Stimulated activated CD4-positive, alpha-beta T cell treated with anti-CD3 and anti-CD28 coated beads, Interleukin-2, amount 100 ng/mL, for 4 hours (primary cell): ENCODE measurements around the gene NOG.

ENCODE experiments used
- DNase-seq: peaks from one replicate; pipeline ENCODE4 v3.0.0-alpha.2; 2020; ENCODE audit warnings: low read depth

Gene NOG

DNA sequence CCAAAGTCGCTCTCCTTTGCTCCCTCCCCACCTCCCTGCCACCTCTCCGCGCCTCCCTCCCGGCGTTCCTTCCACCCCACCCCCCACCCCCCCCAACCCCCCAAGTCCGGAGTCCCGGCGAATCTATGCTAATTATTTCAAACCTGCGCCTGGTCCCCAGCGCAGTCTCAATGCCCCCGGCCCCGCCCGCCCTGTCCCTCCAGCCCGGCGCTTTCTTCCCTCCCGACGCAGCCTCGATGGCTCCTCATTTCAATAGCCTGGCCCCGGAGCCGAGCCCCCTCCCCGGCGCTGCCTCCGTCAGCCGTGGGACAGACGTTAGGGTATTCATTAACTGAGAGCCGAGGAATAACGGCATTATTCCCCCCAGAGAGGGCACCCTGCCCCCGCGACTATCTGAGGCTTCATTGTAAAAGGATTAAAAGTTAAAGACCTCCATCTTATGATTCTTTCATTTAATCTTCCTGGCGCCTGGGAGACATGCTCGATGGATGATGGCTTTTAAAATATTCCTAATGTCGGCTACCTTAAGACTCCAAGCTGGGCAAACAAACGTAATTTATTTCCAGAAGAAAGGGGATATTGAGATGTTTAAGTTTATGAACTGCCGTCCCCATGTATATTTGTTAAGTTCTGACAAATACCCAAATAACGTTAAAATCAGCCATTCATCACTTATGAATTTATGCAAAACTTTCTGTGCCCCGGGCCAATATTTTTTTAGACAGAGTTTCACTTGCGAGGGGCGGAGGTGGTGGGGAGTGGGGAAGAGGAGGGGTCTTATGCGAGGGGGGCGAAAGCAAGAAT, 3.4 kb downstream of the NOG start:
- no peak for DNase-seq

DNA sequence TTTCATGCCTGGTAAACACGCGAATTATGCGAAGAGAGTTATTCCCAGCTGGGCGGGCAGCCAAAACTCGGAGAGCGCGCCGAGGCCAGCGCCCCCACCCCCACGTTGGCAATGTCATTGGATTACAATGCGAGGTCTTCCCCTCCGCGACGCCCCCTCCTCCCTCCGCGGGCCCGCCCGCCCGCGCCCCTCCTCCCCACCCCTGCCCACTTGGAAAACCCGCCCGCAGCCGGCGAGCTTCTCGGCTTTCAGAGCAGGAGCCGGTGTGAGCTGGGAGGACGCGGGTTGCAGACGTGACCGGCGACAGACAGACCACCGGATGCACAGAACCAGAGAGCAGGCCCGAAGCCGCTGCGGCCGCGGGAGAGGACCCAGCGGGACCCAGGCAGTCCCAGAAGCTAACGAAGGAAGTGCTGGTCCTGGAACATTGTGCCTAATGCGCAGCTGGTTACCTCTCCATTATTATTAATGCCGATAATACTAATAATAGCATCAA, 4.0 kb downstream of the NOG start:
- peak; percentile 16 for DNase-seq

DNA sequence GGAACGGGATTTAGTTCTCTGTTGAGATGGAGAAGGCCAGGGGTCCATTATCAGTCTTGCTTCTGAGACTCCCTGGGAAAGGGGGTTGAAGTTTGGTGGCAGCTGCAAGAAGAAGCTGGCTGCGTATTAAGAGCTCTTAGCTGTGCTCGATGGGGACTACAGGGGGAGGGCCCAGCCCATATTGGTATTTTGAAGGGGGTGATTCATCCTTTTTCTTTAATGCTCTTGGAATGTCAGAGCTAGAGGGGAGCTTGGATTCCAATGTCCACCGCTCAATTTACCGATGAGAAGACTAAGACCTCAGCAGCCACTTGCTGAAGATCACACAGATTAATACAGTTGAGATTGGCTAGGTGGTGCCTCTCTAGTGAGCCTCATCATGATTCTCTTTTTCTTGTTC, 5.0 kb downstream of the NOG start:
- no peak for DNase-seq

DNA sequence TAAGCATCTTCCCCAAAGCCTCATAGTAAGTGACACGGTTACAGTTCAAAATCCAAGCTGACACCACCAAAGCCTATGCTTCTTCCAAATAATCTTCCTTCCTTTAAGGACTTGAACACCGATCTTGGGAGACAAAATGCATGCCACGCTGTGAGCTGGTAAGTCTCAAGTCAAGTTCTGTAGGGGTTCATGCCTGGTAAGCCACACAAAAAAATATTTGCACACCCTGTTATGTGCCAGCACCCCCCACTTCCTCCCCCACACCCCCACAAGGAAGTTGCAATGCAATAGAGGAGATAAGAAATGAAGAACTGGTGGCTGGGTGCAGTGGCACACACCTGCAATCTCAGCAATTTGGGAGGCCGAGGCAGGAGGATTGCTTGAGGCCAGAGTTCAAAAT, 5.6 kb downstream of the NOG start:
- DNase-seq: no peak

DNA sequence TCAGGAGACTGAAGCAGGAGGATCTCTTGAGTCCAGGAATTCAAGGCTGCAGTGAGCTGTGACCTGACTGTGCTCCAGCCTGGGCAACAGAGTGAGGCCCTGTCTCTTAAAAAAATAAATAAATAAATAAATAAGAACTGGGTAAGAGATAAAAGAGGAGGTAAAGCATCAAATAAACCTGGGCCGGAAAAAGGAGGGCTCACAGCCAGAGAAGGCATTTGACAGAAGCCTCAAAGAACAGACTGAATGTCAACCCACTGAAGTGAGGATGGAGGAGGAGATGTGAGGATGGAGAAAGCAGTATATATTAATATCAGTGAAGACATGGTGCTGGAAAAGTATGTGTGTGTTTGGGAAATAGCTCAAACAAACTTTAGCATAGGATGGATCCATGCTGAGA, 6.1 kb downstream of the NOG start:
- no peak for DNase-seq

DNA sequence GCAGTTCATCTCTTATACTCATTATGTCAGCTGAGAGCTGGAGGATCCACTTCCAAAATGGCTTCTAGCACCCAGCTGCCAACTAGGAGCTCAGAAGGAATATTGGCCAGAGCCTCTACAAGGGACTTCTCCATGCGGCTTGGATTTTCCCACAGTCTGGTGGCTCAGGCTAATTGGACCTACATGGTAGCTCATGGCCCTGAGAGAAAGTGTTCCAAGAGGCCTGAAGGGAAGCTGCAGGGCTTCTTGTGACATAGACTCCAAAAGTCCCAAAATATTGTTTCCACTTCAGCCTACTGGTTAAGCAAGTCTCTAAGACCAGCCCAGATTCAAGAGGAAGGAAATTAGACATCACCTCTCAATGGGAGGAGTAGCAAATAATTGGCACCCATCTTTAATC, 6.8 kb downstream of the NOG start:
- no peak for DNase-seq

DNA sequence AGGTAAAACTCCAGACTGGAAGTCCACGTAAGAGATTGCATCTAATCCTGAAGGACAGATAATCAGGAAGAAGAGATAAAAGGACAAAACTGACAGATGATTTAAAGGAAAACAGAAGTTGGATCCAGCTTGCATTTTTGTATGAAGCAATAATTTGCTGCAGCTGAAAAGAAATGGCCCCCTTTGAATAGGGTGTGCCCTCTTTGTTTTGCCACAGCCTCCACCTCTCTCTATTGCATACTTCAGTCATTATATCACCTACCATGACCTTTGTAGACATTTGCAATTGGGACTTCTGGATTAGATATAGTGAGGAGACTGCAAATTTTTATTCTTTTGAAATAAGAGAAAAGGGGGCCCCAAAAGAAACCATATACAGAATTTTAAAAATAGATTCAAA, 8.1 kb downstream of the NOG start:
- DNase-seq: no peak

DNA sequence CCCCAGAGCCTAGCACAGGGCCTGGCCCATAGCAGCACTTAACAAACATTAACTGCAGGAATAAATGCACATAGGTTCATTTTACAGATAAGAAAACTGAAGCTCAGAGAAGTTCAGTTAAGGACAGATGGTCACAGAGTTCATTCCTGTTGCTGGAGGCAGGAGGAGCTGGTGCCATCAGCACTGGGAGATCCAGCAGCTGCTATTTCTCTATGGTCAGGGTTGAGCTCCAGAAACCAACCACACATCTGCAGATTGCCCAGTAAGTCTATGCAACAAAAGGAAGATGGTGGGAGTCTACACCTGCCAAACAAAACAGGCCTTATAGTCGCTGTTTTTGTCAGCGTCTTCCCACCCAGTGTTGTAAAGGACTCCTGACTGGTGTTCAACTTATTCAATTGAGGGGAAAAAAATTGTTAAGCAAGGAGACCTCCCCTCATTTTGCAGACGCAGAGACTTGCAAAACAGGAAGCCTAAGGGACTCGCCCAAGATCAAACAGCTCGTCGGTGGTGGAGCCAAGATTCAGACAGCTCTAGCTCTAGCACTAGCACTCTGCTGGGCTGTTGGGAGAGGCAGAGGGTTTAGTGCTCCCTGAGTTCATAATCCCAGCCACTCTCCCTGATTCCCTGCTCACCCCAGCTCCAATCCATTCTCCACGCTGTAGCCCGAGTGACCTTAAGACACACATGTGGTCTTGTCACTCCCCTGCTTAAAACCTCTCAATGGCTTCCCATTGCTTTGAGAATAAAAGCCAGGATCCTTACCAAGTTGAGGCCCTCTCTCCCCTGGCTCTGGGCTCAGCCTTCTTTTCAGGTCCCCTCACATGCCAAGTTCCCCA, 9.0 kb downstream of the NOG start:
- DNase-seq: no peak

DNA sequence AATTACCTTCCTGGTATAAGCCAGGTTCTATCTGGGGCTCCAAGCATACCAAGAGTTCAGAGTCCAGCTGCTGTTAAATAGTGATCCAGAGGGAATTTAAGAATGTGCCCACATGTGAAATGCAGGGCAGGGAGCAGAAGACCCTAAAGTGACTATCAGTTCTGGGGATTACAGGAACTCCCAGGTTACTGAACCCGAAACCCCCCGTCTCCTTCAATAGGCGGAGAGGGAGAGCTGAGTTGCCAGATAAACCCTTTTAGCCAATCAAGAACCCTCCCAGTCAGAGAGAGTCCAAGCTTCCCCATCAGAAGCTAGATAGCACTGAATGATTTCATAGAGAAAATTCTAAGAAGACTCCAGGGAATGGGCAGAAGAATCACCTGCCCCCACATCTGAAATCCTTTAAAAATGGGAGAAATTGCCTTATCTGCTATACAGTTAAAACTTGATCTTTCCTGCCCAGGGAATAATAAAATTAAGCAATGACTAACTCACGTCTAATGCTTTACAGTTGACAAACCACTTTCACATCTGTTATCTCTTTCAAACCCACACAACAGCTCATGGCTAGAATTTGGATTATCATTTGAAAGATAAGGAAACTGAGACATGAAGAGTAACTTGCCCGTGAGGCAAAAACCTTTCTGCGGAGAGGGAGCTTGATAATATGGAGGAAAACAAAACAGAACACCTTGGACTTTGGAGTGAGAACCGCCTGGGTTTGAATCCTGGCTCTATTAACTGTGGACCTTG, 10.2 kb downstream of the NOG start:
- no peak for DNase-seq

DNA sequence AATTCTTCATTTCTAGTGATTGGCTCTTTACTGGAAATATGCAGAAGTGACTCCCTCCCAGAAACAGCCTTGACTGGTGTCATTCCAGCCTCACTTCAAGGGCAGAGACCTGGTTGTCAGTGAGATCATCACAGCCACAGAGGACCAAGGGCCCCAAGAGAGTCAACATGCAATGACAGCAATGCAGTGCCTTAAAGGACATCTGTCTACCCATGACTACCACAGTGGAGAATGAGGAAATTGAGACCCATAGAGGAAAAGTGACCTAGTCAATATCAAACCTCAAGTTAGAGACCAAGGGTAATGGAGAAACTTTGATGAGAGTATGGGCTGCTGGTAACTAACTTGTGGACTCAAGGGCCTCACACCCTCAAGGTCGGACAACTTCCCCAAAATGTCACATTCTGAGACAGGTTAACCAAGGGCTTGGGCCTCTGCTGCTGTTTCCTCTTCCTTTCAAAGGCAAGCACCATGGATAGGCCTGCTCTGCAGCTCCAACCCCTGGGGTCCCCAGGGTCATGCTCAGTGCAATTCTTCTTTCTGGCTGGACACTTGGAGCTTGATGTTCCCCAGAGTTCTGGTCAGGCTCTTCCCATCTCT, 11.3 kb downstream of the NOG start:
- no peak for DNase-seq

DNA sequence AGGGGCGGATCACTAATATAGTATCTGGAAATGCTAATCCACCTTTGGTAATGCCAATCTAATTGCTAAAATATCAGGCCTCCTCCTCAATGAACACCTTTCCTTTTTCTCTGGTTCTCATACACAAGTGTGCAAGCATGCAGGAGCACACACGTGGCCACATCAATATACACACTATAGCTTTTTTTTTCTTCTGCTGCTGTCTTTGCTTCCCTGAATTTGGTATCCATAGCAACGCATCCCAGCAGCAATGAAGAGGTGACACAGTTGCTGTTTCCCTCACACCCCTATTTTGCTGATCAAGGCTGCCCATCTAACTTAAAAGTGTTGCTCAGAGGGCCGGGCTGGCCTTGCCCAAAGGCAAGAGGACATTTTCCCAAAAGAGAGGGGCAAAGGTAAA, 15.4 kb downstream of the NOG start:
- DNase-seq: no peak

DNA sequence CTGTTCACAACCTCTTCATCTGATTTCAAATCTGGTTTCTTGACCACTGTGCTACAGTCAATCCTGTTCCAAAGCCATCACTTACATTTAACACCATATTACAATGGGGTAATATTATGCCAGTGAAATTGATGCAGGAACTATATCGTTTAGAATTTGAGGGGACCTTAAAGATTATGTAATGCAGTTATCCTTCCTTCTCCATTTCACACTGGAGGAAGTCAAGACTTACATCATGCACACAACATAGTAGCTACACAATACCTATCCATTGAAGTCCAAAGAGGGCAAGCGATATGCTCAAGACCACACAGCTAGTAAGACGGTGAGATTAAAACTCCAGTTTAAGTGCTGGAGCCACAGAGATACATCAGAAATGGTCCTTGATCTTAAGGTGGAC, 16.8 kb downstream of the NOG start:
- no peak for DNase-seq

DNA sequence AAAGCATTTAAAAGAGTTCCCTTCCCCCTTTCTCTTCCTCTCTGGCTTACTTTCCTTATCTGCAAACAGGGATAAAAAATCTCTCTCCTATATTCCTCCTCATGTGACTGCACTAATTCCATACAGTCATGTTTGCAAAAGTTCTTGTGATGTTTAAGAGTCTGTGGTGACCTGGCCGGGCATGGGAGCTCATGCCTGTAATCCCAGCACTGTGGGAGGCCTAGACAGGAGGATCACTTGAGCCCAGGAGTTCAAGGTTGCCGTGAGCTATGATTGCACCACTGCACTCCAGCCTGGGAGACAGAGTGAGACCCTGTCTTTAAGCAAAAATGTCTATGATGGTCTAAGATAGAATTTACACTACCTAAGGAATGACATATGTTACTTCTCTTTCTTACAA, 19.6 kb downstream of the NOG start:
- no peak for DNase-seq

DNA sequence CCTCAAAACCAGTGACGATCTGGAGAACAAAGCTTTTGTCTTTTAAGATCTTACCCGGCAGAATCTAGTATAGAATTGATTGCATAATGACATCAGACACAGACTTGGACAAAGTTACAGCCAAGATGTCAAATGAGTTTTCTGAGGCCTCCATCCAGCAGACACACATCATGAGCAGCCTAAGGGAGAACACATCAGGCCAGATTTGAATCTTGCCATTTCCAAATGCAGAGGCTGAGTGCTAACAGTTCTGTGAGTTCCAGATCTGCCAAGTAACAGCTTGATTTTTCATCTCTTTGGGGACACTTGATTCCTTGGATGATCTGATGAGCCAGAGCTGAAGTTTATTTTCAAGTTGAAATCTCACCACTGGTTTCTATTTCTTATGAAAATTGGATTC, 21.0 kb downstream of the NOG start:
- DNase-seq: no peak

DNA sequence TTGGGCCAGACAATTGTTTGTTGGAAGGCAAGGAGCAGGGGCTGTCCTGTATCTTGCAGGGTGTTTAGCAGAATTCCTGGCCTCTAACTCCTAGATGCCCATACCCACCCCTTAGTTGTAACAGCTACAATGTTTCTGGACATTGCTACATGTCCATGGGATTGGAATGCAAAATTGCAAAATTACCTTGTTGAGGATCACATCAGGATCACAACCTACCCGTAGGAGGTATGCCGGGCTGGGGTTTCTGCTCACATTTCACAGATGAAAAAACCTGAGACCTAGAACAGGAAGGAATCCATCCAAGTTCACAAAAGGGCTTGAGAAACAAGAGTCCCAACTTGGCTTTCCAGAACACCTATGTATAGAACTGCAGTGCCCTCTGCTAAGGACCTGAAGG, 22.7 kb downstream of the NOG start:
- no peak for DNase-seq

DNA sequence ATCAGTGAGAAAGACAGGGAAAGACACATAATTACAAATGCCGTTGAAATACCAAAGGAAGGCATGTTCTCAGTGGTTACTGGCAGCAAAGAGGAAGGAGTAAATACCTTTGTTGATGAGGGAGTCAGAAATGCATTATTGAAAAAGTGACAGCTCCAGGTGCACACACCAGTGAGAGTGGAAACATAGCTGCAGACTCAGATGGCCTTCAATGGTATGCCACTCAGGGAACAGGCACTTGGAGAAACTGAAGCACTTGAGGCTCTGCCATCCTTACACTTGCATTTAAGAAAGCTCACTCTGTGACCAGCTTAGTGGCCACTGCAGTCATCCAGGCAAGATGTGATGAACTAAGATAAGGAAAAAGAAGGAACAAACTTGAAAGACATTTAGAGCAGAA, 29.9 kb downstream of the NOG start:
- DNase-seq: no peak

DNA sequence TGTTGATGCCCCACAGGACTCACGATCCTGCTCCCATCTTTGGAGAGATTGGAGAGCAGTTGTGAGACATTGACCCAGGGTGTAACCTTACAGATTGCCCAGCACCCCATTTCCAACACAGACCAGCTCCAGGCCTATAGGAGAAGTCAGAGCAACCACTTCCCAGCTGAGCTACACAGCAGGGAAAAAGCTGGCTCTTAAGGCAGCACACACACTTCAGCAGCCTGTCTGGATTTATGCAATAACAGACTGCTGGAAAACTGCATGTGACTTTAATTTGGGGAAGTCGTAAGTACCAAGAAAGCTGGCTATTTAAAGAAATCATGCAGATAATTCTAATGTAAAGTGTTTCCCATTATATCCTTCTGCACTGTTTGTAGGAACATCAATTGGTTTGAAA, 30.8 kb downstream of the NOG start:
- DNase-seq: no peak

DNA sequence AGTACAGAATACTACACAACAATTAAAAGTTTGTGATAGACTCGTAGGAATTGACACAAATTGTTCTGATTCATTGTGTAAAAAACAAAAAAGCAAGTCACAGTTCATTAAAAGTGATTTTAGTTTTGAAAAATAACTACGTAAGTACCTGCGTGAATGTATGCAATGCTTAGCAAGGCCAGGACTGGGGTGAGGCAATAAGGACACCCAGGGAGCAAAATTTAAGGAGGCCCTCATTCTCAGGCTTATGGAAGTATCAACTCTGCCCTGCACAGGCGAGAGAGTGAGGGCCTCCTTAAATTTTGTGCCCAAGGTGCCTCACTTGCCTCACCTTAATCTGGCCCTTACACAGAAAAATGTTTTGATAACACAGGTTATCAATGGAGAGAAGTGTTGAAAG, 31.4 kb downstream of the NOG start:
- no peak for DNase-seq

DNA sequence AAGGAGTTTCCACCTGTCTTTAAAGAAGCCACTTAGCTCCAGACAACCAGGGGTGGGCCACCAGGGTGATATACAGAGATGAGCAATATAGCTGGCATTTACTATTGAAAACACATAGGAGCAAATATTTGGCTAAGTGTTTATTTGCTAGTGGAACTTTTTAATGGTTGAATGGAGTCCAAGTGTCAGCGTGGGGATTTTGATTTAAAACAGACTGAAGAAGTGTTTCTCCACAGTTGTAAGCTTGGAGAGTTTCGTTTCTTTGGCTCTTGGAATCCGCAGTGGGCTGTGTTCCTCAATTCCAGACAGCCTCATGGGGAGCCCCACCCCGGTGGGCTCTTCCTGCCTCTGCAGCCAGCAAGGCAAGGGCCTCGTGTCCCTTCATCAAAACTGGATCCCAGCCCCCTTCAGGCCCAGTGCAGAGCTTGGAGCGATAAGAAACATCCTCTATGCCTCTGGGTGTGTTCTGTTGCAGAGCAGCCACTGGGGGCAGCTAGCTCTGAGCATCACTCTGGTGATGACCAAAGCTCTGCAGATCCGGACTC, 36.1 kb downstream of the NOG start:
- DNase-seq: no peak

DNA sequence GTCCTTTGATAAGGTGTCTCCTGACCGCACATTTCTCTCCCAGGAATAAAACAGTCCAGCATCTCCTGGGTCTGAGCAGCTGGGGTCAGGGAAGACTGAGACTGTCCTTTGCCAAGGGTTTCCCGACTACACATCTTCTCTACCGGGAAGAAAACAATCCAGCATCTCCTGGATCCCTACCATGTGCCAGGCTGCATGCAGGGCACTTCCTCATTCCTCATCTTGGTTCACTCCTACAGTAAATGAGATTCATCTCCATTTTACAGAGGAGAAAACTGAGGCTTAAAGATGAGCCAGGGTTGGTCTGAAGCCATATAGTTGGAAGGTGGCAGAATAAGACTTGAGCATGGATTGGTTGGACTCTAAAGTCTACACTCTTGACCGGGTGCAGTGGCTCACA, 36.7 kb downstream of the NOG start:
- DNase-seq: no peak

DNA sequence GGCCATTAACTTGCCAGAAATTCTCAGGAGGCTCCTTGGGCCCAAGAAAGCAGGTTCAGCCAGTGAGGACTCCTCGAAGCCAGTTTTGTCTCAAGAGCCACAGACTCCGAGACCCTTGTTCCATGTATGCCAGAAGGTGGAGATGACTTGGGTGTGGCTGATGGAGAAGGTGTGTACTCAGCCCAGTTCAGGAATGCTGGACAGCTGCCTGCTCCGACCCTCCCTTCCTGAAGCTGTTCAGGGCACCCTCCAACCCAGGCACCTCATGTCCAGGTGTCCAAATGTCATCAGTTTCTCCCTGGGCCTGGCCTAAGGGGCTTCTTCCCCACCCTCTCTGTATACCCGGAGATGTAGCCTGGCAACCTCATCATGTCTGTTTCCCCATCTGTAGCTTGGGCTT, 40.2 kb downstream of the NOG start:
- DNase-seq: no peak

DNA sequence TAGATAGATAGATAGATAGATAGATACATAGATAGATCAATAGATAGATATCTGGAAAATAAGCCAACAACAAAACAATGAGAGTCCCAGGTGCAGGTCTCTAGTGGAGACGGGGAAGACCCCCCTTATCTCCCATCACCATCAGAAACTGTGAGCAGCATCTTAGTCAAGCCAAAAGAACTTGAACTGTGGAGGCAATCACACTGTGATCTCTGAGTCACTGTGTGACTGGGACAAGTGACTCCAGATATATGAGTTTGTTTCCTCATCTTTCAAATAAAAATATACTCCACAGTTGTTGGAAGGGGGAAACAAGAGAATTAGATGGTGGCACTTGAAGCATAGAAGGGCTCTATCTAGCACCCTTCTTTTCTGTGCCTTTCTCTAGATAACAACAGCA, 42.1 kb downstream of the NOG start:
- DNase-seq: no peak
